Loucy (cell line): ENCODE results near the gene SNIP1.

Source experiments
- EZH2phosphoT487 ChIP-seq: fragments of 200-600 bp; IDR thresholded peaks from 2 replicates; pipeline ENCODE4 v1.6.1; 2018; ENCODE audit warnings: antibody characterized with exemption, mild to moderate bottlenecking, moderate library complexity, borderline replicate concordance
- TF ChIP-seq, protein P1 (sequence below): fragments of 200-600 bp; sonication (generic); conservative IDR thresholded peaks from 2 replicates; pipeline ENCODE4 v1.5.1; 2014; ENCODE audit warnings: mild to moderate bottlenecking, antibody characterized with exemption, low read length

DNA sequence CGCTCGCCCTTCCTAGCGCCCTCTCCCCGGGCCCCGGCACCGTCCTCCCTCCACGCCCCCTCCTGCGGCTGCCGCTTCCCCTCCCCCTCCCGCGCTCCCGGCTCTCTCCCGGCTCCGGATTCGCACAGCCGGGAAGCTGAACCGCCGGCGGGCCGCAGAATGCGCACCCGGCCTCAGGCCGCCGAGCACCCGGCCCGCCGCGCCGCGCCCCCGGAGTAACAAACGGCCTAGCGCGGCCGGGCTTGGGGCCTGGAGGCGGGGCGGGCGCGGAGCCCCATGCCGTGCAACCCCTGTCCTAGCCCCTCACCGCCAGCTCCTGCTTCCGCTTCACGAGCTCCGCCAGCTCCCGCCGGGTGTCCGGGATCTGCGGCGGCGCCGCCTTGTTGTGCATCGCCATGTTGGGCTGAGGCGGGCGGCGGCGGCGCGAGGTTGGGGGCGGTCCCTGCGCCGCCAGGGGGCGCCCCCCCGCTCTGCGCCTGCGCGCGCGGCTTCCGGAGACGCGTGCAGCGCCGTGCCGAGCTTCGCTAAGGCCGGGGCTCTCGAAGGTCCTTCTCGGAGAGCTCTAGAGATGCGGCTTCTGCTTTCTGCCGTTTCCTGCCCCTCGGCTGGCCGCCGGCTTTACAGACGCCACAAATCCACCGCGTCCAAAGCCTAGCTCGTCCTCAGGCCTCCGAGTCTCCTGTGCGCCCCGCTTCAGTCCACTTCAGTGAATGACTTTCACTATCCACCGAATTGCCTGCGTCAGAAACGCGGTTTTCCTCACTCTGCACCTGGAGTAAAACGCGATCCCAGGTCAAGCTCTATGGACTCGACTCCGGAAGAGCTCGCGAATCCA, 39.5 kb downstream of the SNIP1 start, which contains the start of gene MEAF6:
- TF ChIP-seq, protein P1, sequence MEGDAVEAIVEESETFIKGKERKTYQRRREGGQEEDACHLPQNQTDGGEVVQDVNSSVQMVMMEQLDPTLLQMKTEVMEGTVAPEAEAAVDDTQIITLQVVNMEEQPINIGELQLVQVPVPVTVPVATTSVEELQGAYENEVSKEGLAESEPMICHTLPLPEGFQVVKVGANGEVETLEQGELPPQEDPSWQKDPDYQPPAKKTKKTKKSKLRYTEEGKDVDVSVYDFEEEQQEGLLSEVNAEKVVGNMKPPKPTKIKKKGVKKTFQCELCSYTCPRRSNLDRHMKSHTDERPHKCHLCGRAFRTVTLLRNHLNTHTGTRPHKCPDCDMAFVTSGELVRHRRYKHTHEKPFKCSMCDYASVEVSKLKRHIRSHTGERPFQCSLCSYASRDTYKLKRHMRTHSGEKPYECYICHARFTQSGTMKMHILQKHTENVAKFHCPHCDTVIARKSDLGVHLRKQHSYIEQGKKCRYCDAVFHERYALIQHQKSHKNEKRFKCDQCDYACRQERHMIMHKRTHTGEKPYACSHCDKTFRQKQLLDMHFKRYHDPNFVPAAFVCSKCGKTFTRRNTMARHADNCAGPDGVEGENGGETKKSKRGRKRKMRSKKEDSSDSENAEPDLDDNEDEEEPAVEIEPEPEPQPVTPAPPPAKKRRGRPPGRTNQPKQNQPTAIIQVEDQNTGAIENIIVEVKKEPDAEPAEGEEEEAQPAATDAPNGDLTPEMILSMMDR, result peak; percentile 62
- TF ChIP-seq EZH2phosphoT487, result no peak
